ENCODE data around the gene MYO1E. TPM values are rescaled to one million over a fixed set of nuclear protein-coding genes. Genes with fewer than 3 reads are reported as not detected.

MYO1E gene
- total and polyA plus RNA-seq, 2 of the 8 experiments (the other 6 are each of a cell fraction or from before 2014, with no cell fraction given) = 19.6 to 142 TPM

DNA sequence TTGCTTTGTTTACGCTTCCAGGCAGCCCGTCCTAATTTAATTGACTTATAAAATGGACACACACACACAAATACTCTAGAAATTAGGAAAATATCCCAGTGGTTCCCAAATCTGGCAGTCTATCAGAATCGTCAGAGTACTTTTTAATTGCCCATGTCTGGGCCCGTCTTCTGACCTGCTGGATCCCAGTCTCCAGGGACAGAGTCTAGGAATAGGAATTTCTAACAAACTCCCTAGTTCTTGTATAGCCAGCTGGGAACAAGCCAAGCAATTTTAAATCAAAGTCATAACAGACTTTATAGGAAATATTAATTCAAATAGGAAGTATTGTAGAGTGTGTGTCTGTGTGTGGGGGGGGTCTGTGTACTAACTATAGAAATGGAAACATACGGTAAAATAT lies 132.6 kb downstream of the MYO1E start (continued):
- TF ChIP-seq, protein P1, sequence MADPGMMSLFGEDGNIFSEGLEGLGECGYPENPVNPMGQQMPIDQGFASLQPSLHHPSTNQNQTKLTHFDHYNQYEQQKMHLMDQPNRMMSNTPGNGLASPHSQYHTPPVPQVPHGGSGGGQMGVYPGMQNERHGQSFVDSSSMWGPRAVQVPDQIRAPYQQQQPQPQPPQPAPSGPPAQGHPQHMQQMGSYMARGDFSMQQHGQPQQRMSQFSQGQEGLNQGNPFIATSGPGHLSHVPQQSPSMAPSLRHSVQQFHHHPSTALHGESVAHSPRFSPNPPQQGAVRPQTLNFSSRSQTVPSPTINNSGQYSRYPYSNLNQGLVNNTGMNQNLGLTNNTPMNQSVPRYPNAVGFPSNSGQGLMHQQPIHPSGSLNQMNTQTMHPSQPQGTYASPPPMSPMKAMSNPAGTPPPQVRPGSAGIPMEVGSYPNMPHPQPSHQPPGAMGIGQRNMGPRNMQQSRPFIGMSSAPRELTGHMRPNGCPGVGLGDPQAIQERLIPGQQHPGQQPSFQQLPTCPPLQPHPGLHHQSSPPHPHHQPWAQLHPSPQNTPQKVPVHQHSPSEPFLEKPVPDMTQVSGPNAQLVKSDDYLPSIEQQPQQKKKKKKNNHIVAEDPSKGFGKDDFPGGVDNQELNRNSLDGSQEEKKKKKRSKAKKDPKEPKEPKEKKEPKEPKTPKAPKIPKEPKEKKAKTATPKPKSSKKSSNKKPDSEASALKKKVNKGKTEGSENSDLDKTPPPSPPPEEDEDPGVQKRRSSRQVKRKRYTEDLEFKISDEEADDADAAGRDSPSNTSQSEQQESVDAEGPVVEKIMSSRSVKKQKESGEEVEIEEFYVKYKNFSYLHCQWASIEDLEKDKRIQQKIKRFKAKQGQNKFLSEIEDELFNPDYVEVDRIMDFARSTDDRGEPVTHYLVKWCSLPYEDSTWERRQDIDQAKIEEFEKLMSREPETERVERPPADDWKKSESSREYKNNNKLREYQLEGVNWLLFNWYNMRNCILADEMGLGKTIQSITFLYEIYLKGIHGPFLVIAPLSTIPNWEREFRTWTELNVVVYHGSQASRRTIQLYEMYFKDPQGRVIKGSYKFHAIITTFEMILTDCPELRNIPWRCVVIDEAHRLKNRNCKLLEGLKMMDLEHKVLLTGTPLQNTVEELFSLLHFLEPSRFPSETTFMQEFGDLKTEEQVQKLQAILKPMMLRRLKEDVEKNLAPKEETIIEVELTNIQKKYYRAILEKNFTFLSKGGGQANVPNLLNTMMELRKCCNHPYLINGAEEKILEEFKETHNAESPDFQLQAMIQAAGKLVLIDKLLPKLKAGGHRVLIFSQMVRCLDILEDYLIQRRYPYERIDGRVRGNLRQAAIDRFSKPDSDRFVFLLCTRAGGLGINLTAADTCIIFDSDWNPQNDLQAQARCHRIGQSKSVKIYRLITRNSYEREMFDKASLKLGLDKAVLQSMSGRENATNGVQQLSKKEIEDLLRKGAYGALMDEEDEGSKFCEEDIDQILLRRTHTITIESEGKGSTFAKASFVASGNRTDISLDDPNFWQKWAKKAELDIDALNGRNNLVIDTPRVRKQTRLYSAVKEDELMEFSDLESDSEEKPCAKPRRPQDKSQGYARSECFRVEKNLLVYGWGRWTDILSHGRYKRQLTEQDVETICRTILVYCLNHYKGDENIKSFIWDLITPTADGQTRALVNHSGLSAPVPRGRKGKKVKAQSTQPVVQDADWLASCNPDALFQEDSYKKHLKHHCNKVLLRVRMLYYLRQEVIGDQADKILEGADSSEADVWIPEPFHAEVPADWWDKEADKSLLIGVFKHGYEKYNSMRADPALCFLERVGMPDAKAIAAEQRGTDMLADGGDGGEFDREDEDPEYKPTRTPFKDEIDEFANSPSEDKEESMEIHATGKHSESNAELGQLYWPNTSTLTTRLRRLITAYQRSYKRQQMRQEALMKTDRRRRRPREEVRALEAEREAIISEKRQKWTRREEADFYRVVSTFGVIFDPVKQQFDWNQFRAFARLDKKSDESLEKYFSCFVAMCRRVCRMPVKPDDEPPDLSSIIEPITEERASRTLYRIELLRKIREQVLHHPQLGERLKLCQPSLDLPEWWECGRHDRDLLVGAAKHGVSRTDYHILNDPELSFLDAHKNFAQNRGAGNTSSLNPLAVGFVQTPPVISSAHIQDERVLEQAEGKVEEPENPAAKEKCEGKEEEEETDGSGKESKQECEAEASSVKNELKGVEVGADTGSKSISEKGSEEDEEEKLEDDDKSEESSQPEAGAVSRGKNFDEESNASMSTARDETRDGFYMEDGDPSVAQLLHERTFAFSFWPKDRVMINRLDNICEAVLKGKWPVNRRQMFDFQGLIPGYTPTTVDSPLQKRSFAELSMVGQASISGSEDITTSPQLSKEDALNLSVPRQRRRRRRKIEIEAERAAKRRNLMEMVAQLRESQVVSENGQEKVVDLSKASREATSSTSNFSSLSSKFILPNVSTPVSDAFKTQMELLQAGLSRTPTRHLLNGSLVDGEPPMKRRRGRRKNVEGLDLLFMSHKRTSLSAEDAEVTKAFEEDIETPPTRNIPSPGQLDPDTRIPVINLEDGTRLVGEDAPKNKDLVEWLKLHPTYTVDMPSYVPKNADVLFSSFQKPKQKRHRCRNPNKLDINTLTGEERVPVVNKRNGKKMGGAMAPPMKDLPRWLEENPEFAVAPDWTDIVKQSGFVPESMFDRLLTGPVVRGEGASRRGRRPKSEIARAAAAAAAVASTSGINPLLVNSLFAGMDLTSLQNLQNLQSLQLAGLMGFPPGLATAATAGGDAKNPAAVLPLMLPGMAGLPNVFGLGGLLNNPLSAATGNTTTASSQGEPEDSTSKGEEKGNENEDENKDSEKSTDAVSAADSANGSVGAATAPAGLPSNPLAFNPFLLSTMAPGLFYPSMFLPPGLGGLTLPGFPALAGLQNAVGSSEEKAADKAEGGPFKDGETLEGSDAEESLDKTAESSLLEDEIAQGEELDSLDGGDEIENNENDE (IDR thresholded peaks at IDR 0.05; ENCODE audit: insufficient replicate concordance, low read length) = no peak
- TF ChIP-seq SRF (IDR thresholded peaks at IDR 0.05; ENCODE audit: low read depth, low read length) = no peak
- no peak for TF ChIP-seq CHD2 (IDR thresholded peaks at IDR 0.05; ENCODE audit: low read length)
